ENCODE results near the gene PHLDB2.

GRCh38 chr3:112017091-112017490, 158.0 kb downstream of the PHLDB2 start:
- TF ChIP-seq POLR2A (IDR thresholded peaks at IDR 0.05; ENCODE audit: low read depth), result no peak
- TF ChIP-seq, protein P1, sequence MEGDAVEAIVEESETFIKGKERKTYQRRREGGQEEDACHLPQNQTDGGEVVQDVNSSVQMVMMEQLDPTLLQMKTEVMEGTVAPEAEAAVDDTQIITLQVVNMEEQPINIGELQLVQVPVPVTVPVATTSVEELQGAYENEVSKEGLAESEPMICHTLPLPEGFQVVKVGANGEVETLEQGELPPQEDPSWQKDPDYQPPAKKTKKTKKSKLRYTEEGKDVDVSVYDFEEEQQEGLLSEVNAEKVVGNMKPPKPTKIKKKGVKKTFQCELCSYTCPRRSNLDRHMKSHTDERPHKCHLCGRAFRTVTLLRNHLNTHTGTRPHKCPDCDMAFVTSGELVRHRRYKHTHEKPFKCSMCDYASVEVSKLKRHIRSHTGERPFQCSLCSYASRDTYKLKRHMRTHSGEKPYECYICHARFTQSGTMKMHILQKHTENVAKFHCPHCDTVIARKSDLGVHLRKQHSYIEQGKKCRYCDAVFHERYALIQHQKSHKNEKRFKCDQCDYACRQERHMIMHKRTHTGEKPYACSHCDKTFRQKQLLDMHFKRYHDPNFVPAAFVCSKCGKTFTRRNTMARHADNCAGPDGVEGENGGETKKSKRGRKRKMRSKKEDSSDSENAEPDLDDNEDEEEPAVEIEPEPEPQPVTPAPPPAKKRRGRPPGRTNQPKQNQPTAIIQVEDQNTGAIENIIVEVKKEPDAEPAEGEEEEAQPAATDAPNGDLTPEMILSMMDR (IDR thresholded peaks at IDR 0.05), result no peak
- no peak for TF ChIP-seq POLR2AphosphoS5 (IDR thresholded peaks at IDR 0.05)
- TF ChIP-seq EP300 (IDR thresholded peaks at IDR 0.05), result no peak

Data from esophagus muscularis mucosa (tissue), 4 donors.